ENCODE data around the gene ZNF727.

DNA sequence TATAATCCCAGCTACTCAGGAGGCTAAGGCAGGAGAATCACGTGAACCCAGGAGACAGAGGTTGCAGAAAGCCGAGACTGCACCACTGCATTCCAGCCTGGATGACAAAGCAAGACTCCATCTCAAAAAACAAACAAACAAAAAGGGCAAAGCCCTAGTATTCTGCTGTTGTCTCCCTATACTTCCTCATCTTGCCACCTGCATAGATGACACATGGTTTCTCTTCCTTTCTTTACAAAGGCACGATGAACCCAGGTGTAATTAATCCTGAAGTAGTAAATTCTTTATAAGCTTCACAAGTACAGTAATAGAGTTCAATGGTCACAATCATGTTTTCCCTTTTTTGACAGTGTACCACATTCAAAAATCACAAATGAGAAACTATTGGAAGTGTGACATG, 9.8 kb upstream of the ZNF727 start:
- TF ChIP-seq EZH2 (IDR thresholded peaks at IDR 0.05; ENCODE audit: borderline replicate concordance): no peak
- TF ChIP-seq, protein P1, sequence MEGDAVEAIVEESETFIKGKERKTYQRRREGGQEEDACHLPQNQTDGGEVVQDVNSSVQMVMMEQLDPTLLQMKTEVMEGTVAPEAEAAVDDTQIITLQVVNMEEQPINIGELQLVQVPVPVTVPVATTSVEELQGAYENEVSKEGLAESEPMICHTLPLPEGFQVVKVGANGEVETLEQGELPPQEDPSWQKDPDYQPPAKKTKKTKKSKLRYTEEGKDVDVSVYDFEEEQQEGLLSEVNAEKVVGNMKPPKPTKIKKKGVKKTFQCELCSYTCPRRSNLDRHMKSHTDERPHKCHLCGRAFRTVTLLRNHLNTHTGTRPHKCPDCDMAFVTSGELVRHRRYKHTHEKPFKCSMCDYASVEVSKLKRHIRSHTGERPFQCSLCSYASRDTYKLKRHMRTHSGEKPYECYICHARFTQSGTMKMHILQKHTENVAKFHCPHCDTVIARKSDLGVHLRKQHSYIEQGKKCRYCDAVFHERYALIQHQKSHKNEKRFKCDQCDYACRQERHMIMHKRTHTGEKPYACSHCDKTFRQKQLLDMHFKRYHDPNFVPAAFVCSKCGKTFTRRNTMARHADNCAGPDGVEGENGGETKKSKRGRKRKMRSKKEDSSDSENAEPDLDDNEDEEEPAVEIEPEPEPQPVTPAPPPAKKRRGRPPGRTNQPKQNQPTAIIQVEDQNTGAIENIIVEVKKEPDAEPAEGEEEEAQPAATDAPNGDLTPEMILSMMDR (IDR thresholded peaks at IDR 0.05; ENCODE audit: poor library complexity): no peak
